Neural progenitor cell (in vitro differentiated cells): ENCODE measurements around the gene POU6F2. TPM values are rescaled to one million over a fixed set of nuclear protein-coding genes. Genes with fewer than 3 reads are reported as not detected.

Source experiments
- DNase-seq: peaks from one replicate; pipeline ENCODE4 v3.0.0-alpha.2; 2016; ENCODE audit warnings: low spot score
- H2AFZ ChIP-seq: fragments of 200-600 bp; sonication (generic); replicated peaks from 2 replicates; pipeline ENCODE4 v1.6.1; 2016; ENCODE audit warnings: antibody characterized with exemption
- H3F3A ChIP-seq: fragments of 200-600 bp; sonication (generic); 2 replicates; pipeline ENCODE4 v1.6.1; 2016; ENCODE audit warnings: antibody characterized with exemption, low read depth
- H3K27ac ChIP-seq: fragments of 200-600 bp; sonication (generic); 2 replicates; pipeline ENCODE4 v1.5.1; 2016; ENCODE audit warnings: mild to moderate bottlenecking
- H3K27me3 ChIP-seq: fragments of 200-600 bp; sonication (generic); 2 replicates; pipeline ENCODE4 v1.6.1; 2016; ENCODE audit warnings: mild to moderate bottlenecking, moderate library complexity
- H3K36me3 ChIP-seq: fragments of 200-600 bp; sonication (generic); 2 replicates; pipeline ENCODE4 v1.5.1; 2016
- H3K4me1 ChIP-seq: fragments of 200-600 bp; sonication (generic); 2 replicates; pipeline ENCODE4 v1.6.1; 2016; ENCODE audit warnings: mixed run types
- H3K4me2 ChIP-seq: fragments of 200-600 bp; sonication (generic); 2 replicates; pipeline ENCODE4 v1.6.1; 2016
- H3K4me3 ChIP-seq: fragments of 200-600 bp; sonication (generic); 2 replicates; pipeline ENCODE4 v1.5.1; 2016
- H3K79me2 ChIP-seq: fragments of 200-600 bp; sonication (generic); 2 replicates; pipeline ENCODE4 v1.6.1; 2016; ENCODE audit warnings: low read depth
- H3K9ac ChIP-seq: fragments of 200-600 bp; sonication (generic); 2 replicates; pipeline ENCODE4 v1.6.1; 2016
- H3K9me3 ChIP-seq: fragments of 200-600 bp; sonication (generic); 2 replicates; pipeline ENCODE4 v1.5.1; 2016; ENCODE audit warnings: low read depth
- H4K20me1 ChIP-seq: fragments of 200-600 bp; sonication (generic); 2 replicates; pipeline ENCODE4 v1.6.1; 2016; ENCODE audit warnings: low read depth
- H3K27ac Mint-ChIP-seq: 3 replicates; pipeline ENCODE4 v1.8.0; 2021; ENCODE audit warnings: mixed read lengths
- H3K27me3 Mint-ChIP-seq: 2 replicates; pipeline ENCODE4 v1.8.0; 2022; ENCODE audit warnings: low read depth, mild to moderate bottlenecking, inconsistent platforms, moderate library complexity, mixed read lengths; ENCODE audit not compliant: insufficient read depth
- H3K36me3 Mint-ChIP-seq: 3 replicates; pipeline ENCODE4 v1.8.0; 2021; ENCODE audit warnings: mixed read lengths
- H3K4me1 Mint-ChIP-seq: 3 replicates; pipeline ENCODE4 v1.8.0; 2021; ENCODE audit warnings: mixed read lengths
- H3K4me3 Mint-ChIP-seq: 3 replicates; pipeline ENCODE4 v1.8.0; 2021; ENCODE audit warnings: mild to moderate bottlenecking, moderate library complexity, mixed read lengths
- H3K9me3 Mint-ChIP-seq: 3 replicates; pipeline ENCODE4 v1.8.0; 2020; ENCODE audit warnings: mixed read lengths
- EZH2 ChIP-seq: fragments of 200-600 bp; sonication (generic); IDR thresholded peaks from 2 replicates; pipeline ENCODE4 v1.6.1; 2017; ENCODE audit warnings: antibody characterized with exemption, mild to moderate bottlenecking, moderate library complexity
- EZH2phosphoT487 ChIP-seq: fragments of 200-600 bp; sonication (generic); IDR thresholded peaks from 2 replicates; pipeline ENCODE4 v1.6.1; 2017; ENCODE audit warnings: antibody characterized with exemption
- total RNA-seq: library from RNA; depleted of rRNA; stranded (reverse); fragments of >200 nt; gene quantifications from 2 replicates; pipeline ENCODE4 v1.2.3, GENCODE V29; 2015; ENCODE audit warnings: low replicate concordance
- TF ChIP-seq, protein P1 (sequence below): fragments of 200-600 bp; sonication (generic); IDR thresholded peaks from 2 replicates; pipeline ENCODE4 v1.5.1; 2017; ENCODE audit warnings: antibody characterized with exemption, mild to moderate bottlenecking

POU6F2 gene
- total RNA-seq, 1 donor from 2014 or later = 3.4 TPM

DNA sequence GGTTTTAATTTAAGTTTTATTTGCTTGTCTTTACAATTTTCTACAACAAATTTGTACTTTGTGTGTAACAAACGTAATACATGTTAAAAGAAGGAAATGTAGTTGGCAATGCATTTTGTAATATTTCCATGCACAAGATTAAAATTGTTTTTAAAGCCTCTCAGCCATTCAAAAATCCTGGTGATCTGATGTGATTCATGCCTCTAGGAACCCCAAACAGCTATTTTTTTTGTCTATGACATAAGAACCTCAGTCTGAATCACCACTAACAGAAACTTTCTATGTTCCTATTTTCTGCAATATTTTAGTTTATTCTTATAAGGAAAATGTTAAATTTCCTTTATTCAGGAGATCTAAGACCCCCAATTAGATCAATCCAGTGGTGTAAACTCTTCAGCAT, 405.4 kb downstream of the POU6F2 start:
- Mint-ChIP-seq H3K4me3 (no peak overlapping the region), H3K27ac (no peak overlapping the region), H3K4me1 (no peaks in the 10 kb centered on the region), H3K27me3 (no peaks in the 10 kb centered on the region), H3K9me3 (no peaks in the 10 kb centered on the region), H3K36me3 (no peaks in the 10 kb centered on the region)
- H2AFZ ChIP-seq = no peak overlapping the region
- H3K27ac ChIP-seq = no peak overlapping the region
- H3K4me2 ChIP-seq = no peak overlapping the region
- H3K4me1 ChIP-seq = no peaks in the 10 kb centered on the region
- no peak overlapping the region for H3K9ac ChIP-seq
- DNase-seq = no peak
- no peak overlapping the region for H3K4me3 ChIP-seq
- no peaks in the 10 kb centered on the region for H3F3A ChIP-seq
- no peaks in the 10 kb centered on the region for H4K20me1 ChIP-seq
- H3K9me3 ChIP-seq = no peaks in the 10 kb centered on the region
- TF ChIP-seq EZH2 (no peak), EZH2phosphoT487 (no peak)
- TF ChIP-seq, protein P1, sequence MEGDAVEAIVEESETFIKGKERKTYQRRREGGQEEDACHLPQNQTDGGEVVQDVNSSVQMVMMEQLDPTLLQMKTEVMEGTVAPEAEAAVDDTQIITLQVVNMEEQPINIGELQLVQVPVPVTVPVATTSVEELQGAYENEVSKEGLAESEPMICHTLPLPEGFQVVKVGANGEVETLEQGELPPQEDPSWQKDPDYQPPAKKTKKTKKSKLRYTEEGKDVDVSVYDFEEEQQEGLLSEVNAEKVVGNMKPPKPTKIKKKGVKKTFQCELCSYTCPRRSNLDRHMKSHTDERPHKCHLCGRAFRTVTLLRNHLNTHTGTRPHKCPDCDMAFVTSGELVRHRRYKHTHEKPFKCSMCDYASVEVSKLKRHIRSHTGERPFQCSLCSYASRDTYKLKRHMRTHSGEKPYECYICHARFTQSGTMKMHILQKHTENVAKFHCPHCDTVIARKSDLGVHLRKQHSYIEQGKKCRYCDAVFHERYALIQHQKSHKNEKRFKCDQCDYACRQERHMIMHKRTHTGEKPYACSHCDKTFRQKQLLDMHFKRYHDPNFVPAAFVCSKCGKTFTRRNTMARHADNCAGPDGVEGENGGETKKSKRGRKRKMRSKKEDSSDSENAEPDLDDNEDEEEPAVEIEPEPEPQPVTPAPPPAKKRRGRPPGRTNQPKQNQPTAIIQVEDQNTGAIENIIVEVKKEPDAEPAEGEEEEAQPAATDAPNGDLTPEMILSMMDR = no peak
- H3K27me3 ChIP-seq = no peaks in the 10 kb centered on the region
- no peaks in the 10 kb centered on the region for H3K79me2 ChIP-seq
- no peaks in the 10 kb centered on the region for H3K36me3 ChIP-seq

DNA sequence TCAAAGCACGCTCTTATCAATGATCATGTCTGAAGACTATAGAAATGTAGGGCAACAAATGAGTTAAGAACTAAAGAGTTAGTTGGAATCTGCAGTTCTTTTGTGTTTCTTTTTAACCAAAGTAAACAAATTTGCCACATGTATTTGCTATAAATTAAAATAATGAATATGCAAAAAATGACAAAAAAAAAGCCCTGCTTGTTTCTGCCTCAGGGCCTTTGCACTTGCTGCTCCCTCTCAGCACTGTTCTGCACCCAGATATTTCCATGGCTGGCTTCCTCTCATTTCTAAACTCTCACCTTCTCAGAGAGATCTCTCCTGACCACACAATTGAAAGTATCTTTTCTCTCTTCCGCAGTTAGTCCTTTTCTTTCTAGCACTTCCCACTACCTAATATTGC, 406.7 kb downstream of the POU6F2 start:
- Histone ChIP-seq H4K20me1 (no peaks in the 10 kb centered on the region), H2AFZ (no peak overlapping the region), H3K27ac (no peak overlapping the region), H3K9ac (no peak overlapping the region), H3K36me3 (no peaks in the 10 kb centered on the region), H3F3A (no peaks in the 10 kb centered on the region), H3K4me3 (no peak overlapping the region), H3K4me2 (no peak overlapping the region), H3K9me3 (no peaks in the 10 kb centered on the region), H3K79me2 (no peaks in the 10 kb centered on the region), H3K4me1 (no peaks in the 10 kb centered on the region), H3K27me3 (no peaks in the 10 kb centered on the region)
- Mint-ChIP-seq H3K4me3 (no peak overlapping the region), H3K36me3 (no peaks in the 10 kb centered on the region), H3K27ac (no peak overlapping the region), H3K27me3 (no peaks in the 10 kb centered on the region), H3K9me3 (no peaks in the 10 kb centered on the region), H3K4me1 (no peaks in the 10 kb centered on the region)
- TF ChIP-seq EZH2 = no peak
- no peak for TF ChIP-seq EZH2phosphoT487
- TF ChIP-seq, protein P1 = no peak
- no peak for DNase-seq

GRCh38 chr7:39386718-39387117, 409.0 kb downstream of the POU6F2 start:
- no peak for DNase-seq
- no peaks in the 10 kb centered on the region for H3K36me3 Mint-ChIP-seq
- H3K4me1 Mint-ChIP-seq = no peaks in the 10 kb centered on the region
- H3K79me2 ChIP-seq = no peaks in the 10 kb centered on the region
- H3K4me2 ChIP-seq = no peak overlapping the region
- H3K27me3 ChIP-seq = no peaks in the 10 kb centered on the region
- no peak overlapping the region for H3K27ac ChIP-seq
- H3K9ac ChIP-seq = no peak overlapping the region
- H3K27me3 Mint-ChIP-seq = no peaks in the 10 kb centered on the region
- H4K20me1 ChIP-seq = no peaks in the 10 kb centered on the region
- no peaks in the 10 kb centered on the region for H3K9me3 ChIP-seq
- TF ChIP-seq EZH2 = no peak
- TF ChIP-seq, protein P1 = peak; percentile 42
- TF ChIP-seq EZH2phosphoT487 = no peak
- H3K4me3 Mint-ChIP-seq = no peak overlapping the region
- no peaks in the 10 kb centered on the region for H3K36me3 ChIP-seq
- H3K4me3 ChIP-seq = no peak overlapping the region
- no peak overlapping the region for H2AFZ ChIP-seq
- H3K9me3 Mint-ChIP-seq = no peaks in the 10 kb centered on the region
- no peaks in the 10 kb centered on the region for H3F3A ChIP-seq
- no peaks in the 10 kb centered on the region for H3K4me1 ChIP-seq
- no peak overlapping the region for H3K27ac Mint-ChIP-seq
